Liver (tissue), 9 donors: ENCODE measurements around the gene CCDC91. TPM values are rescaled to one million over a fixed set of nuclear protein-coding genes. Genes with fewer than 3 reads are reported as not detected.

Source experiments
- DNase-seq: peaks from one replicate; pipeline ENCODE4 v3.0.0-alpha.2; 2017; ENCODE audit warnings: low spot score
- H3K27ac ChIP-seq, 2 donors: one replicate each; pipeline ENCODE4 v1.7.0; 2013; ENCODE audit warnings: inconsistent platforms in 2 of 2, low read length in 2 of 2, control low read depth in 1 of 2, low read depth in 1 of 2, mild to moderate bottlenecking in 1 of 2
- H3K27me3 ChIP-seq, 4 donors: one replicate each; pipeline versions ENCODE4 v1.6.1 to v1.7.0; 2013; ENCODE audit warnings: low read length in 3 of 4, inconsistent platforms in 1 of 4, mild to moderate bottlenecking in 1 of 4, moderate library complexity in 1 of 4; ENCODE audit not compliant: control insufficient read depth in 4 of 4, insufficient read depth in 4 of 4
- H3K36me3 ChIP-seq, 4 donors: one replicate each; pipeline versions ENCODE4 v1.6.1 to v1.7.0; 2013; ENCODE audit warnings: low read length in 3 of 4, mild to moderate bottlenecking in 3 of 4, low read depth in 1 of 4, moderate library complexity in 1 of 4; ENCODE audit not compliant: control insufficient read depth in 4 of 4, insufficient read depth in 3 of 4
- H3K4me1 ChIP-seq, 4 donors: one replicate each; pipeline versions ENCODE4 v1.6.1 to v1.7.0; 2013; ENCODE audit warnings: low read length in 3 of 4, mild to moderate bottlenecking in 3 of 4, moderate library complexity in 1 of 4; ENCODE audit not compliant: control insufficient read depth in 4 of 4, insufficient read depth in 4 of 4
- H3K4me3 ChIP-seq, 3 donors: one replicate each; pipeline versions ENCODE4 v1.6.1 to v1.7.0; 2013; ENCODE audit warnings: low read length in 3 of 3, control low read depth in 1 of 3, low read depth in 1 of 3, mild to moderate bottlenecking in 1 of 3
- H3K9ac ChIP-seq, 2 donors: one replicate each; pipeline ENCODE4 v1.7.0; 2013; ENCODE audit warnings: low read length in 2 of 2, mild to moderate bottlenecking in 2 of 2, moderate library complexity in 2 of 2, control low read depth in 1 of 2, low read depth in 1 of 2
- H3K9me3 ChIP-seq, 4 donors: one replicate each; pipeline versions ENCODE4 v1.6.1 to v1.7.0; 2013; ENCODE audit warnings: low read length in 3 of 4; ENCODE audit not compliant: control insufficient read depth in 4 of 4
- CTCF ChIP-seq: fragments of 150-350 bp; IDR thresholded peaks from 2 replicates; pipeline ENCODE4 v1.5.1; 2017; ENCODE audit warnings: improper control_type of control experiment, low read depth, low read length; ENCODE audit not compliant: missing input control
- EGR1 ChIP-seq, 2 donors: IDR thresholded peaks; 2 replicates each; pipeline ENCODE4 v1.6.1; 2016 to 2018; ENCODE audit warnings: antibody characterized with exemption in 2 of 2, low read depth in 2 of 2
- FOXA1 ChIP-seq: IDR thresholded peaks from 2 replicates; pipeline ENCODE4 v1.6.1; 2016; ENCODE audit warnings: antibody characterized with exemption
- FOXA2 ChIP-seq: IDR thresholded peaks from 2 replicates; pipeline ENCODE4 v1.6.1; 2016; ENCODE audit warnings: antibody characterized with exemption
- GABPA ChIP-seq, 2 donors: IDR thresholded peaks in 1 of 2; conservative IDR thresholded peaks in 1 of 2; 2 replicates each; pipeline ENCODE4 v1.6.1; 2016; ENCODE audit warnings: antibody characterized with exemption in 2 of 2, mild to moderate bottlenecking in 1 of 2, moderate library complexity in 1 of 2
- HNF4A ChIP-seq, 2 donors: conservative IDR thresholded peaks; 2 replicates each; pipeline ENCODE4 v1.6.1; 2016; ENCODE audit warnings: antibody characterized with exemption in 2 of 2, mild to moderate bottlenecking in 2 of 2
- HNF4G ChIP-seq: IDR thresholded peaks from 2 replicates; pipeline ENCODE4 v1.6.1; 2016; ENCODE audit warnings: antibody characterized with exemption
- JUND ChIP-seq, 2 donors: IDR thresholded peaks; 2 replicates each; pipeline ENCODE4 v1.6.1; 2016; ENCODE audit warnings: antibody characterized with exemption in 2 of 2
- MAX ChIP-seq: IDR thresholded peaks from 2 replicates; pipeline ENCODE4 v1.6.1; 2016; ENCODE audit warnings: antibody characterized with exemption
- NR2F2 ChIP-seq: IDR thresholded peaks from 2 replicates; pipeline ENCODE4 v1.6.1; 2016; ENCODE audit warnings: antibody characterized with exemption
- RAD21 ChIP-seq, 2 donors: IDR thresholded peaks; 2 replicates each; pipeline ENCODE4 v1.6.1; 2016; ENCODE audit warnings: antibody characterized with exemption in 2 of 2, mild to moderate bottlenecking in 2 of 2
- RXRA ChIP-seq, 2 donors: IDR thresholded peaks; 2 replicates each; pipeline ENCODE4 v1.6.1; 2017 to 2018; ENCODE audit warnings: antibody characterized with exemption in 2 of 2, mild to moderate bottlenecking in 1 of 2
- SP1 ChIP-seq: IDR thresholded peaks from 2 replicates; pipeline ENCODE4 v1.6.1; 2018; ENCODE audit warnings: antibody characterized with exemption, mild to moderate bottlenecking
- TAF1 ChIP-seq: conservative IDR thresholded peaks from 2 replicates; pipeline ENCODE4 v1.6.1; 2016; ENCODE audit warnings: antibody characterized with exemption, mild to moderate bottlenecking
- WGBS: extraction: QIAGEN DNeasy Blood & Tissue Kit; methylation state at CpG from one replicate; pipeline ENCODE4 v1.1.7; 2013; 5-methylcytosine and 5-hydroxymethylcytosine counted together
- polyA plus RNA-seq, 2 donors: library from polyadenylated mRNA; stranded (reverse) in 1 of 2; unstranded in 1 of 2; fragments of 200-250 nt in 1 of 2; fragments of >200 nt in 1 of 2; fragmentation: Nextera tagmentation in 1 of 2; extraction: Ambion mirVana in 1 of 2; gene quantifications; one replicate each; pipeline versions ENCODE4 v1.2.1 to v1.2.3, GENCODE V29; 2013 to 2015
- total RNA-seq, 2 donors: library from RNA; depleted of rRNA; stranded (reverse); fragments of >200 nt; gene quantifications; one replicate each; pipeline ENCODE4 v1.2.3, GENCODE V29; 2014
- TF ChIP-seq, protein P1 (sequence below): IDR thresholded peaks from 2 replicates; pipeline ENCODE4 v1.6.1; 2016; ENCODE audit warnings: antibody characterized with exemption, mild to moderate bottlenecking
- TF ChIP-seq, protein P2 (sequence below): IDR thresholded peaks from 2 replicates; pipeline ENCODE4 v1.6.1; 2016; ENCODE audit warnings: antibody characterized with exemption
- donor health status: healthy.
- donor health status: healthy.
- donor health status: healthy.
- donor health status: healthy.
- donor health status: healthy.

Gene CCDC91
- total and polyA plus RNA-seq, 4 donors, result 8.4 to 29.0 (median 15.1) TPM

- no peaks in the 10 kb centered on the region for H3K4me1 ChIP-seq
- no peaks in the 10 kb centered on the region for H3K9me3 ChIP-seq
- TF ChIP-seq CTCF (no peak), SP1 (no peak), HNF4G (no peak), RAD21 (IDR thresholded peaks at IDR 0.05) (no peak), NR2F2 (no peak), HNF4A (conservative IDR thresholded peaks at IDR 0.05) (no peak), GABPA (IDR thresholded peaks at IDR 0.05 in 1 of 2, conservative IDR thresholded peaks at IDR 0.05 in 1 of 2) (no peak), FOXA1 (no peak), MAX (no peak), JUND (IDR thresholded peaks at IDR 0.05) (no peak), EGR1 (IDR thresholded peaks at IDR 0.05; ENCODE audit: low read depth in 2 of 2) (no peak), RXRA (IDR thresholded peaks at IDR 0.05) (no peak), TAF1 (no peak), FOXA2 (no peak)
- TF ChIP-seq, protein P1, sequence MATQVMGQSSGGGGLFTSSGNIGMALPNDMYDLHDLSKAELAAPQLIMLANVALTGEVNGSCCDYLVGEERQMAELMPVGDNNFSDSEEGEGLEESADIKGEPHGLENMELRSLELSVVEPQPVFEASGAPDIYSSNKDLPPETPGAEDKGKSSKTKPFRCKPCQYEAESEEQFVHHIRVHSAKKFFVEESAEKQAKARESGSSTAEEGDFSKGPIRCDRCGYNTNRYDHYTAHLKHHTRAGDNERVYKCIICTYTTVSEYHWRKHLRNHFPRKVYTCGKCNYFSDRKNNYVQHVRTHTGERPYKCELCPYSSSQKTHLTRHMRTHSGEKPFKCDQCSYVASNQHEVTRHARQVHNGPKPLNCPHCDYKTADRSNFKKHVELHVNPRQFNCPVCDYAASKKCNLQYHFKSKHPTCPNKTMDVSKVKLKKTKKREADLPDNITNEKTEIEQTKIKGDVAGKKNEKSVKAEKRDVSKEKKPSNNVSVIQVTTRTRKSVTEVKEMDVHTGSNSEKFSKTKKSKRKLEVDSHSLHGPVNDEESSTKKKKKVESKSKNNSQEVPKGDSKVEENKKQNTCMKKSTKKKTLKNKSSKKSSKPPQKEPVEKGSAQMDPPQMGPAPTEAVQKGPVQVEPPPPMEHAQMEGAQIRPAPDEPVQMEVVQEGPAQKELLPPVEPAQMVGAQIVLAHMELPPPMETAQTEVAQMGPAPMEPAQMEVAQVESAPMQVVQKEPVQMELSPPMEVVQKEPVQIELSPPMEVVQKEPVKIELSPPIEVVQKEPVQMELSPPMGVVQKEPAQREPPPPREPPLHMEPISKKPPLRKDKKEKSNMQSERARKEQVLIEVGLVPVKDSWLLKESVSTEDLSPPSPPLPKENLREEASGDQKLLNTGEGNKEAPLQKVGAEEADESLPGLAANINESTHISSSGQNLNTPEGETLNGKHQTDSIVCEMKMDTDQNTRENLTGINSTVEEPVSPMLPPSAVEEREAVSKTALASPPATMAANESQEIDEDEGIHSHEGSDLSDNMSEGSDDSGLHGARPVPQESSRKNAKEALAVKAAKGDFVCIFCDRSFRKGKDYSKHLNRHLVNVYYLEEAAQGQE, result no peak
- TF ChIP-seq, protein P2, sequence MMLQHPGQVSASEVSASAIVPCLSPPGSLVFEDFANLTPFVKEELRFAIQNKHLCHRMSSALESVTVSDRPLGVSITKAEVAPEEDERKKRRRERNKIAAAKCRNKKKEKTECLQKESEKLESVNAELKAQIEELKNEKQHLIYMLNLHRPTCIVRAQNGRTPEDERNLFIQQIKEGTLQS, result no peak
- no peak for DNase-seq
- H3K4me3 ChIP-seq, result no peak overlapping the region
- H3K9ac ChIP-seq, result no peak overlapping the region
- no peaks in the 10 kb centered on the region for H3K27me3 ChIP-seq
- 93% methylated on average over 3 of the region's 3 CpGs for WGBS
- no peaks in the 10 kb centered on the region for H3K36me3 ChIP-seq
- no peak overlapping the region for H3K27ac ChIP-seq
These were observed 18.7 kb upstream of the CCDC91 start for GRCh38 chr12:28171356-28172060.

DNA sequence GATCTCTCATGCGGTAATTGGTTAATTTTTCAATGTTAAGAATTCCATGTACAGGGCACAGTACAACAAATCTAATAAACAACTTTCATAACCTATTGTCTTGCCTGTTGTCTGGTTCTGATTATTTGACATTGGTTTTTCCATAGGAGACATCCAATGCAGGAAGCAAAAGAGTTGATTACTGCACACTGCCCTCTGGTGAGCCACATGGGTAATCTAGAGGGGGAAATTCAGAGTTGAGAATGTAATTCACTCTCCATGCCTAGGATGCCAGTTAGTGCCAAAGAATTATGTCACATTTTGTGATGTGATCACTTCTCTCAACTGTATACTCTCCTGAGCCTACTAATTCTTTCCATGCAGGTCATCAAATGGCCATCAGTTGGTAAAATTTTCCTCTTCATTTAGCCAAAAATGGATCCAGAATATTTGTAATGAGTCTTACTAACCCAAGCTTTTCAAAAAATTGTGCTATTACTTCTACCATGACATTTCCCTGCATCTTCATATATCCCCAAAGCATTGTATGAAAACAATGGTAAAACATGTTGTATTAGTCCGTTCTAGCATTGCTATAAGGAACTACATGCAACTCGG lies 17.7 kb upstream of the CCDC91 start:
- WGBS, result 95% methylated on average over 3 of the region's 3 CpGs
- no peak for DNase-seq

More for the DNA sequence above, 17.7 kb upstream of the CCDC91 start:
- no peaks in the 10 kb centered on the region for H3K4me1 ChIP-seq
- H3K9ac ChIP-seq, result no peak overlapping the region
- no peaks in the 10 kb centered on the region for H3K9me3 ChIP-seq
- TF ChIP-seq RAD21 (IDR thresholded peaks at IDR 0.05) (peak; percentile 74 to 79), HNF4A (conservative IDR thresholded peaks at IDR 0.05) (no peak), CTCF (peak; percentile 44)
- H3K36me3 ChIP-seq, result no peaks in the 10 kb centered on the region
- no peaks in the 10 kb centered on the region for H3K27me3 ChIP-seq
- H3K4me3 ChIP-seq, result no peak overlapping the region
- H3K27ac ChIP-seq, result no peak overlapping the region
